Measurements from ENCODE around the gene FOSB.

FOSB gene

DNA sequence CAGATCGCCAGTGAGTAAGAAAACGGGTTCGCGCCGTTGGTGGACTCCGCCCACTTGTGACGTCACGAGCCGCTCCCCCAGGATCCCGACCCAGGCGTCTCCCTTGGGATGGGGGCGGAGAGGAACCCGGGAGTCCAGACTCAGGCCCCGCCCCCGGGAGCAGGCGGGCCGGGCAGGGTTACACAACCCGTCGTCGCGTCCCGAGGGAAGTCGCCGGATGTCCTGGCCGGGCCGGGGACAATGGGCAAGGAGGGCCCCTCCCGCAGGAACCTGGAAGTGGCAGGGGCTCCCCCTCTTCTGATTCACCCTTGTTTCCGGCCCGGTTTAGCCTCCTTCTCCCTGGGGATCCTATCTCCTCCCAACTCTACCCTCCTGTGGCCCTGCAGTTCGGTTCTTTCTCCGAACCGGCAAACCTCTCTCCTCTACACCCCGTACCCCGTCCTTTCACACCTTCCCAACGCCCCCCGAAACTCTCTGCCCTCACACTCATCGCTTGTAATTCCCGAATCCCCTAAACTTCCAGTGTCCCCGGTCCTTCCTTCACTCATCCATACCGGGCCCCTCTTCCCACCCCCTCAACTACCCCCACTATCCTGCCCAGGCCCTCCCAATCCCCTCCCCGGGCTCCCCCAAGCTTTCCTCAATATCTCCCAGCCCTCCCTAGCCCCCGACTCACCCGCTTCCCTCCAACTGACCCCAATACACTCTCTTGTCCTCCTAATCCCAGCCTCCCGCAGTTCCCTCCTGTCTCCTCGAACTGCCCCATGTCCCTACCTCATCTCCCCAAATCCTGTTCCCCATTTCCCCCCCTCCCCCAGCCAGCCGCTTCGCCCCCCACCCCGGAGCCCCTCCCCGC is 24.1 kb upstream of the FOSB start:
- Histone ChIP-seq H3K4me2 (ENCODE audit: low read length) (peak overlapping the region; percentile 84), H3K9me3 (replicated peaks; ENCODE audit: low read length) (no peaks in the 10 kb centered on the region), H3K9ac (ENCODE audit: low read depth, low read length) (peak overlapping the region; percentile 81), H3K4me3 (ENCODE audit: low read length) (peak overlapping the region; percentile 63), H3K27me3 (ENCODE audit: control insufficient read depth, insufficient read depth, low read length) (no peaks in the 10 kb centered on the region), H3K36me3 (ENCODE audit: insufficient read depth, low read length) (no peaks in the 10 kb centered on the region), H3K4me1 (ENCODE audit: control insufficient read depth, insufficient read depth, low read length) (peaks cover 35% of the 10 kb centered on the region)

DNA sequence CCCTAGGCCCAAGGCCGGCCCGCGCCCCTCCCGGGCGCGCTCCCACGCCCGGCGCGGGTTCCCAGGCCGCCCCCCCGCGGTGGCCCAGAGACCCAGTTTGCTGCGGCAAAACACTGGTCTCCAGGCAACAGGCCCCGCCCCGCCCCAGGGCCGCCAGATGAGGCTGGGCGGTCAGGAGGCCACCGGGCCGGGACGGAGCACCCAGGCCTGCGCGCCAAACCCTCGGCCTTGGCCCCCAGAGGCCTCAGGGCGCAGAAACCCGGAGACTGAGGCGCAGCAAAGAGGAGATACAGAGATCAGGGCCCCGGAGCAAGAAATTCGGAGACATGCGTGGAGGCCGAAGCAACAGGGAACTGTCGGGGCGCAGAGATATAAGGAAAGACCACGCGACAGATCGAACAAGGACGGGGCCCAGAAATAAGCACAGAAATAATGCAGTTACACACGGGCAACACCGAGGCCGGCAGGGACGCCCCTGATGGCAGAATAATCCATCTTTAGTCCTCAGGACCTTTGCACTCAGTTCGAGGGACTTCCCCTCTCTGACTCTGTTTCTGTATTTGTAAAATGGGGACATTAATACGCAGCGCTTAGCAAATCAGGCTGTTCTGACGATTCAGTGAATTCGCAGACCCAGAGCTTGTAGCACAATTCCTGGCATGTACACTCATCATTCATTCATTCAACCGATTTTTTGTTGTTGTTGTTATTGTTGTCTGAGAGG is 23.3 kb upstream of the FOSB start:
- peak overlapping the region; percentile 65 for H3K4me2 ChIP-seq (ENCODE audit: low read length)
- peaks cover 31% of the 10 kb centered on the region for H3K4me1 ChIP-seq (ENCODE audit: control insufficient read depth, insufficient read depth, low read length)
- H3K9ac ChIP-seq (ENCODE audit: low read depth, low read length) = peak overlapping the region; percentile 71
- no peaks in the 10 kb centered on the region for H3K27me3 ChIP-seq (ENCODE audit: control insufficient read depth, insufficient read depth, low read length)
- peak overlapping the region; percentile 51 for H3K4me3 ChIP-seq (ENCODE audit: low read length)
- no peaks in the 10 kb centered on the region for H3K36me3 ChIP-seq (ENCODE audit: insufficient read depth, low read length)
- H3K9me3 ChIP-seq (replicated peaks; ENCODE audit: low read length) = no peaks in the 10 kb centered on the region

DNA sequence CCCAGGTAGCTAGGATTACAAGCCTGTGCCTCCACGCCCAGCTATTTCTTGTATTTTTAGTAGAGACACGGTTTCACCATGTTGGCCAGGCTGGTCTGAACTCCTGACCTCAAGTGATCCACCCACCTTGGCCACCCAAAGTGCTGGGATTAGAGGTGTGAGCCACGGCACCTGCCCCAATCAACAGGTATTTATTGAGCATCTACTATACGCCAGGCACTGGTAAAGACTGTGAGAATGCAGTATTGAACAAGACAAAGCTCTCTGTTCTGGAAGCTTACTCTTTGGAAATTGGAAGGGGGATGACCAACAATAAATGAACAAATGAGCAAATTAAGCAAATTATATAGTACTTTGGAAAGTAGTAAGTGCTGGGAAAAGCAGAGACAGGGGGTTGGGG is 22.7 kb upstream of the FOSB start:
- Histone ChIP-seq H3K4me1 (ENCODE audit: control insufficient read depth, insufficient read depth, low read length) (peaks cover 32% of the 10 kb centered on the region), H3K27me3 (ENCODE audit: control insufficient read depth, insufficient read depth, low read length) (no peaks in the 10 kb centered on the region), H3K9me3 (replicated peaks; ENCODE audit: low read length) (no peaks in the 10 kb centered on the region), H3K9ac (ENCODE audit: low read depth, low read length) (no peak overlapping the region), H3K4me2 (ENCODE audit: low read length) (no peak overlapping the region), H3K36me3 (ENCODE audit: insufficient read depth, low read length) (no peaks in the 10 kb centered on the region), H3K4me3 (ENCODE audit: low read length) (no peak overlapping the region)

DNA sequence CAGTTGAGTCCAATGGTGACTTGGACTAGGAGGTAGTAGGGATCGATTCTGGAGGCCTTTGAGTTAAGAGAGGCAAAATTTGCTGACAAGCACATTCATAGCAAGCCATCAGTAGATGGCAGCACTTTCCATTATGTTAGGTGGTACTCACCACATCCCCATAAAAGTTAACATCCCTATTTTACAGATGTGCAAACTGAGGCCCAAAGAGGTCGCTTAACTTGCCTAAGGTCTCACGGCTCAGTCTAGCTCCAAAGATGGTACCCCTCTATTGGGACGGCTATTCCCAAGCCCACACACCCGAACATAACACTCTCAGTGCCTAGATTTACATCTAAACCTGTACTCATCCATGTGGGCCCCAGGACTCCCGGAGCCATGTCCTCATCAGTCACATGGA is 21.5 kb upstream of the FOSB start:
- Histone ChIP-seq H3K4me2 (ENCODE audit: low read length) (no peak overlapping the region), H3K36me3 (ENCODE audit: insufficient read depth, low read length) (no peaks in the 10 kb centered on the region), H3K27me3 (ENCODE audit: control insufficient read depth, insufficient read depth, low read length) (no peaks in the 10 kb centered on the region), H3K9me3 (replicated peaks; ENCODE audit: low read length) (no peaks in the 10 kb centered on the region), H3K4me1 (ENCODE audit: control insufficient read depth, insufficient read depth, low read length) (peaks cover 26% of the 10 kb centered on the region), H3K9ac (ENCODE audit: low read depth, low read length) (no peak overlapping the region), H3K4me3 (ENCODE audit: low read length) (no peak overlapping the region)

DNA sequence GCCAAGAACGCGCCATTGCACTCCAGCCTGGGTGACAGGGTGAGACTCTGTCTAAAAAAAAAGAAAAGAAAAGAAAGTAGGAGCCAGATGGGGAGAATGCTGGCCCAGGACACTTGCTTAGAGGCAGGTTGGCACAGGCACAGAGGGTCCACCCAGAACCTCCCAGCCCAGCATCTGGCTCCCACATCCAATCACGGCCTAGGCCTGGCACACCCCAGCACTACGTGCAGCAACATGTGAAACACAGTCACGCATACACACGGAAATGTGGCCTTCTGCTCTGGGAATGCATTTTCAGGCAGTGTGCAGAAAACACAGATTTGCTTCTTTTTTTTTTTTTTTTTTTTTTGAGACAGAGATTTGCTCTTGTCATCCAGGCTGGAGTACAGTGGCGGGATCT is 20.9 kb upstream of the FOSB start:
- no peak overlapping the region for H3K4me2 ChIP-seq (ENCODE audit: low read length)
- peaks cover 32% of the 10 kb centered on the region for H3K4me1 ChIP-seq (ENCODE audit: control insufficient read depth, insufficient read depth, low read length)
- no peaks in the 10 kb centered on the region for H3K9me3 ChIP-seq (replicated peaks; ENCODE audit: low read length)
- no peaks in the 10 kb centered on the region for H3K27me3 ChIP-seq (ENCODE audit: control insufficient read depth, insufficient read depth, low read length)
- no peak overlapping the region for H3K4me3 ChIP-seq (ENCODE audit: low read length)
- H3K9ac ChIP-seq (ENCODE audit: low read depth, low read length) = no peak overlapping the region
- no peaks in the 10 kb centered on the region for H3K36me3 ChIP-seq (ENCODE audit: insufficient read depth, low read length)

DNA sequence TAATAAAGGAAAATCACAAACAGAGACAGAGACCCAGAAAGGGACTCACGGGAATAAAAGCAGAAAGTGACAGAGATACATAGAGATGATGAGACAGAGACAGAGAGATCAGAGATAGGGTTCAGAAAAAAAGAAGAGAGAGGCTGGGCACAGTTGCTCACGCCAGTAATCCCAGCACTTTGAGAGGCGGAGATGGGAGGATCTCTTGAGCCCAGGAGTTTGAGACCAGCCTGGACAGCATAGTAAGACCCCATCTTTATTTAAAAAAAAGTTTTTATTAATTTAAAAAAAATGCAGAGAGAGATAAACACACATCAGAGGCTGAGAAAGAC is 19.4 kb upstream of the FOSB start:
- Histone ChIP-seq H3K36me3 (ENCODE audit: insufficient read depth, low read length) (no peaks in the 10 kb centered on the region), H3K4me3 (ENCODE audit: low read length) (no peak overlapping the region), H3K9ac (ENCODE audit: low read depth, low read length) (no peak overlapping the region), H3K9me3 (replicated peaks; ENCODE audit: low read length) (no peaks in the 10 kb centered on the region), H3K4me2 (ENCODE audit: low read length) (no peak overlapping the region), H3K27me3 (ENCODE audit: control insufficient read depth, insufficient read depth, low read length) (no peaks in the 10 kb centered on the region), H3K4me1 (ENCODE audit: control insufficient read depth, insufficient read depth, low read length) (peaks cover 24% of the 10 kb centered on the region)

DNA sequence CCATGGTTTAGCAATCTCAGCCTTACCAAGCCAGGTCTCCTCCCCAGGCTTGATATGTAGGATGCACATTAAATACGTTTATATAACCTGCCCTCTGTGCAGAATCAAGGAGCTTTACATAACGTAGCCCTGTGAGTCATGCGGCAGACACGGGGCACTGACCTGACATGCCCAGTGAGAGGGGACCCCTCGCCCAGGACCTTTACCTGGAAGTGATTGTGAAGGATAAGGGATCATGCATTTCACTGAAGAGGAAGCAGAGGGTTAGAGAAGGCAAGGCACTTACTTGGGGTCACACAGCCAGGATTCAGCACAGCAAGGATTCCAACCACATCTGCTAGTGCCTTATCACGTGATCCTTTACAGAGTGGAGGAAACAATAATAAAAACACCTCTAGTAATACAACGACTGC is 18.9 kb upstream of the FOSB start:
- H3K27me3 ChIP-seq (ENCODE audit: control insufficient read depth, insufficient read depth, low read length) = no peaks in the 10 kb centered on the region
- no peaks in the 10 kb centered on the region for H3K36me3 ChIP-seq (ENCODE audit: insufficient read depth, low read length)
- no peak overlapping the region for H3K9ac ChIP-seq (ENCODE audit: low read depth, low read length)
- peaks cover 22% of the 10 kb centered on the region for H3K4me1 ChIP-seq (ENCODE audit: control insufficient read depth, insufficient read depth, low read length)
- H3K4me2 ChIP-seq (ENCODE audit: low read length) = no peak overlapping the region
- no peaks in the 10 kb centered on the region for H3K9me3 ChIP-seq (replicated peaks; ENCODE audit: low read length)
- H3K4me3 ChIP-seq (ENCODE audit: low read length) = no peak overlapping the region

DNA sequence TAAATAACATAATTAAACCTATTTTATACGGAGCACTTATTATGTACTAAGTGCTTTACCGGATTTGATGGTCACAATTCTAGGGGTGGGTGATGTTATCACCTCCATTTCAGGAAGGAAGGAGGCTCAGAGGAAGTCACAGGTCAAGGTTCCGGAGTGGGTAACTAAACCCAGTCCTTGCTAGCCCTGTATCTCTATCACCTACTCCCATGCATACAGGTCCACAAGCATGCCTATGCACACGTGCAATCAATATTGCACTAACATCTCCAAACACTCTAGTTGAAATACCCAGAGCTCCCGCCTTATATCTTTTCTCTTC is 17.8 kb upstream of the FOSB start:
- Histone ChIP-seq H3K27me3 (ENCODE audit: control insufficient read depth, insufficient read depth, low read length) (no peaks in the 10 kb centered on the region), H3K4me3 (ENCODE audit: low read length) (peak overlapping the region; percentile 71), H3K4me2 (ENCODE audit: low read length) (peak overlapping the region; percentile 79), H3K9ac (ENCODE audit: low read depth, low read length) (peak overlapping the region; percentile 88), H3K36me3 (ENCODE audit: insufficient read depth, low read length) (no peaks in the 10 kb centered on the region), H3K4me1 (ENCODE audit: control insufficient read depth, insufficient read depth, low read length) (peaks cover 24% of the 10 kb centered on the region), H3K9me3 (replicated peaks; ENCODE audit: low read length) (no peaks in the 10 kb centered on the region)

DNA sequence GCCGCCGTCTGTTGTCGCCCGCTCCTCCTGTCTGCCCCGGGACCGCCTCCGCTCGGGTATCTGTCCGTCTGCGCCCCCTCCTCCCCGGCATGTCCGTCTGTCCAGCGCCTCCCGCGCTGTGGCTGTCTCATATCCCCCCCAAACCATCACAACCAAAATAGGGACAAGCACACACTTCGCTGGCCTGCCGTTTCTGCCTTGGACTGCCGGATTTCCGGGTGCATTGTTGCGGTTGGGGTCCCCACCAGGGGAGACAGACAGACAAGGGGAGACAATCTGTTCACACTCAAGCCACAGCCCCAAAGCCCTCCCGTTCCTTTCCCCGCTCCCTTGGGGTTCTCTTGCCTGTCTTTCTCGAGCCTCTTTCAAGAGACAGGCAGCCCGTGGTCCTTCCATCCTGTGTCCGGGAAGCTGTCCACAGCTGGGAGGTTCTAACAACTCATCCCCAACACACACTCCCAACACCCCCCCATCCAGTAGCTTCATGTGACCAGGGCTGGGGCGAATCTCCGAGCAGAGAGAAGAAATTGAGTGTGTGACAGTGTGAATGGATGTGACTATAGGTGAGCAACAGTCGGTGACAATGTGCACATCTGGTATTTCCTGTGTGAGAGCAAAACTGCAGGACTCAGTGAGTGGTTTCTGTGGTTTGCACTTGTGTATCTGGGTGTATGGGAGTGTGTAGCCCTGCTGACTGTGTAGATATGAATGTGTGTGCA is 16.5 kb upstream of the FOSB start:
- Histone ChIP-seq H3K9ac (ENCODE audit: low read depth, low read length) (peak overlapping the region; percentile 92), H3K36me3 (ENCODE audit: insufficient read depth, low read length) (no peaks in the 10 kb centered on the region), H3K4me3 (ENCODE audit: low read length) (peak overlapping the region; percentile 72), H3K4me2 (ENCODE audit: low read length) (peak overlapping the region; percentile 93), H3K4me1 (ENCODE audit: control insufficient read depth, insufficient read depth, low read length) (peaks cover 35% of the 10 kb centered on the region), H3K9me3 (replicated peaks; ENCODE audit: low read length) (no peaks in the 10 kb centered on the region), H3K27me3 (ENCODE audit: control insufficient read depth, insufficient read depth, low read length) (no peaks in the 10 kb centered on the region)

DNA sequence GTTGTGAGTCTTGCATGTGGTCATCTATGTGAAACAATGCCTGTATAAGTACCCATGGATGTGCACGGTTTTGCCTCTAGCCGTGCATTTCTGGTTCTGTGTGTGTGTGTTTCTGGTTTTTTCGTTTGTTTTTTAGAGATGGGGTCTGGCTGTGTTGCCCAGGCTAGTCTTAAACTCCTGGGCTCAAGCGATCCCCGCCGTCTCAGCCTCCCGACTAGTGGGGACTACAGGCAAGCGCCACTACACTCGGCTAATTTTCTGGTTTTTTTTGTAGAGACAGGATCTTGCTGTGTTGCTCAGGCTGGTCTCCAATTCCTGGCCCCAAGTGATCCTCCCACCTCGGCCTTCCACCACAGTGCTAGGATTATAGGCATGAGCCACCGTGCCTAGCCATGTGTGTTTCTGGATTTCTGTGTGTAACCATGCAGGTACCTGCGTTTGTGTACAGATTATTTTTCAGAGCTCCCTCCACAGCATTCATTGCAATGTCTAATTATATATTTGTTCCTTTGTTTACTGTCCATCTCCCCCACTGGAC is 15.9 kb upstream of the FOSB start:
- Histone ChIP-seq H3K4me3 (ENCODE audit: low read length) (no peak overlapping the region), H3K4me2 (ENCODE audit: low read length) (peak overlapping the region; percentile 93), H3K9me3 (replicated peaks; ENCODE audit: low read length) (no peaks in the 10 kb centered on the region), H3K36me3 (ENCODE audit: insufficient read depth, low read length) (no peaks in the 10 kb centered on the region), H3K4me1 (ENCODE audit: control insufficient read depth, insufficient read depth, low read length) (peaks cover 39% of the 10 kb centered on the region), H3K9ac (ENCODE audit: low read depth, low read length) (peak overlapping the region; percentile 92), H3K27me3 (ENCODE audit: control insufficient read depth, insufficient read depth, low read length) (no peaks in the 10 kb centered on the region)

DNA sequence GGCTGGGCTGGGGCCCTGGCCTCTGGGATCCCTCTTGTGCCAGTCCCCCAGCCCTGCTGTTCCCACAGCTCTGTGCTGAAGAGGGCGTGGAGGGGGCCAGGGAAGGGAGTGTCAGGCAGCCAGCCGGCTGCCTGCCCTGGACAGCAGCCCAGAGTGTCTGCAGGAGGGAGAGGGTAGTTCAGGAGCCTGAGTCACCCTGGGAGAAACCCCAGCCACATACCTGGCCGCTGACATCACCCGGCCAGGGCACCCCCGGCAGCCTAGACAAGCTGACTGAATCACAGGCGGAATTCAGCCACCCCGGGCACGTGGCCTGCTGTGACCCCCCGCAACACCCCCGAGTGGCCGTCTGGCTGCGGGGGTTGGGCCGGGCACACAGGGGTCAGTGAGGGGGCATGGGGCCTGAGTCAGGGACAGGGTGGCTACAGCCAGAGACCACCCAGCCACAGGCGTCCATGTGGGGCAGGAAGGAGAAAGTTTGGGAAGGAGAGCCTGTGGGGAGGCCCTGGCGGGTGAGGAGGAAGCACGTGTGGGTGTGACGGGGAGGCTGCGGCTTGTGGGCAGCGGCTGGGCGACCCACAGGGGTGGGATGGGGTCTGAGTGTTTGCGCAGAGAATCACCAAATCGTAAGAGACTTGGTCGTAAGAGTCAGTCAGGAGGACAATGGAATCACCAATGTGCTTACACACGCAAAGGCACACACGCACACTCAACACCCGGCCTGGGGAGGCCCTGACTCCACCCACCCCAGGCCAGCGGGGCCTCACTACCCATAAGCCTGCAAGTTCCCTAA is 11.9 kb upstream of the FOSB start:
- peaks cover 35% of the 10 kb centered on the region for H3K4me1 ChIP-seq (ENCODE audit: control insufficient read depth, insufficient read depth, low read length)
- H3K27me3 ChIP-seq (ENCODE audit: control insufficient read depth, insufficient read depth, low read length) = no peaks in the 10 kb centered on the region
- no peaks in the 10 kb centered on the region for H3K9me3 ChIP-seq (replicated peaks; ENCODE audit: low read length)
- peak overlapping the region; percentile 43 for H3K4me3 ChIP-seq (ENCODE audit: low read length)
- no peaks in the 10 kb centered on the region for H3K36me3 ChIP-seq (ENCODE audit: insufficient read depth, low read length)
- peak overlapping the region; percentile 63 for H3K9ac ChIP-seq (ENCODE audit: low read depth, low read length)
- peak overlapping the region; percentile 74 for H3K4me2 ChIP-seq (ENCODE audit: low read length)
